GM12878 (cell line): ENCODE results near the gene PRR18. TPM values are rescaled to one million over a fixed set of nuclear protein-coding genes. Genes with fewer than 3 reads are reported as not detected.

ENCODE experiments used
- ATAC-seq: fragments of 200-7000 bp; cut with Tn5 transposase; 3 replicates; pipeline ENCODE4 v1.9.1; 2020; ENCODE audit warnings: mild to moderate bottlenecking, moderate library complexity
- BruUV-seq: library from RNA; stranded (reverse); fragments of 400-500 nt; replicated peaks from 2 replicates; lab custom pipeline; 2021; lab: Mats Ljungman, UMichigan
- CTCF ChIA-PET: fragments of 300-600 bp; sonication (Branson Sonifier 250); formaldehyde crosslinking; extraction: SDS; loops from one replicate; lab custom pipeline; 2021; ENCODE audit warnings: inconsistent platforms; lab: Yijun Ruan, JAX
- POLR2A ChIA-PET: fragments of 350-600 bp; formaldehyde crosslinking; extraction: SDS; loops from one replicate; lab custom pipeline; 2021; ENCODE audit warnings: inconsistent platforms; lab: Charles Lee
- RAD21 ChIA-PET: fragments of 300-600 bp; sonication (Branson Sonifier 250); formaldehyde crosslinking; loops from one replicate; lab custom pipeline; 2023; ENCODE audit warnings: antibody characterized with exemption; ENCODE audit not compliant: unreplicated experiment; lab: Charles Lee
- SMC1A ChIA-PET: fragments of 300-600 bp; sonication (Branson Sonifier 250); formaldehyde crosslinking; loops from one replicate; lab custom pipeline; 2023; ENCODE audit not compliant: unreplicated experiment, uncharacterized antibody; lab: Charles Lee
- DNase-seq: peaks from one replicate; pipeline ENCODE4 v3.0.0-alpha.2; 2011; ENCODE audit warnings: low read depth, low spot score
- FAIRE-seq: peaks from 3 replicates; lab custom pipeline; 2011; peaks lifted over from hg19 to GRCh38; lab: Jason Lieb, UNC
- H2AFZ ChIP-seq: 2 replicates; pipeline ENCODE4 v1.6.0; 2011; ENCODE audit warnings: low read depth, low read length, control low read depth; ENCODE audit not compliant: control insufficient read depth
- H3K27ac ChIP-seq: 2 replicates; pipeline ENCODE4 v1.5.1; 2011; ENCODE audit warnings: control low read depth; ENCODE audit not compliant: control insufficient read depth, insufficient read depth
- H3K27me3 ChIP-seq, 2 experiments: replicated peaks in 1 of 2; 2 replicates each; pipeline versions ENCODE4 v1.6.0 to v1.6.1; 2011; ENCODE audit warnings: low read length in 1 of 2; ENCODE audit not compliant: control insufficient read depth in 2 of 2, insufficient read depth in 2 of 2
- H3K36me3 ChIP-seq, 2 experiments: 2 replicates each; pipeline ENCODE4 v1.5.1; 2011; ENCODE audit warnings: low read length in 1 of 2; ENCODE audit not compliant: control insufficient read depth in 2 of 2, insufficient read depth in 2 of 2
- H3K4me1 ChIP-seq: 2 replicates; pipeline ENCODE4 v1.6.1; 2011; ENCODE audit warnings: mild to moderate bottlenecking, low read length, moderate library complexity, mixed read lengths; ENCODE audit not compliant: control insufficient read depth, insufficient read depth
- H3K4me2 ChIP-seq: 2 replicates; pipeline ENCODE4 v1.6.0; 2011; ENCODE audit warnings: control low read depth; ENCODE audit not compliant: control insufficient read depth, insufficient read depth
- H3K4me3 ChIP-seq: fragments of 200-600 bp; sonication (generic); 2 replicates; pipeline ENCODE4 v1.5.1; 2016
- H3K79me2 ChIP-seq: 2 replicates; pipeline ENCODE4 v1.6.0; 2011; ENCODE audit warnings: low read length; ENCODE audit not compliant: control insufficient read depth, insufficient read depth
- H3K9ac ChIP-seq: 2 replicates; pipeline ENCODE4 v1.8.0; 2011; ENCODE audit warnings: low read length, control low read depth, mixed read lengths; ENCODE audit not compliant: control insufficient read depth, insufficient read depth
- H3K9me3 ChIP-seq: replicated peaks from 3 replicates; pipeline ENCODE4 v1.5.1; 2011; ENCODE audit warnings: mild to moderate bottlenecking, low read length; ENCODE audit not compliant: control insufficient read depth, insufficient read depth
- H4K20me1 ChIP-seq: 2 replicates; pipeline ENCODE4 v1.6.0; 2011; ENCODE audit not compliant: control insufficient read depth, insufficient read depth
- BMI1 ChIP-seq: fragments of 450-650 bp; IDR thresholded peaks from 2 replicates; pipeline ENCODE4 v1.6.1; 2016; ENCODE audit warnings: mild to moderate bottlenecking, moderate library complexity, borderline replicate concordance
- CBFB ChIP-seq: IDR thresholded peaks from 2 replicates; pipeline ENCODE4 v1.6.1; 2016; ENCODE audit warnings: antibody characterized with exemption, low read depth
- CBX5 ChIP-seq: sonication (generic); IDR thresholded peaks from 2 replicates; pipeline ENCODE4 v1.6.1; 2016; ENCODE audit warnings: low read depth, moderate library complexity, mild to moderate bottlenecking, inconsistent platforms
- CREB1 ChIP-seq: IDR thresholded peaks from 2 replicates; pipeline ENCODE4 v1.6.1; 2012; ENCODE audit warnings: low read depth, mild to moderate bottlenecking, inconsistent platforms
- E2F4 ChIP-seq: IDR thresholded peaks from 2 replicates; pipeline ENCODE4 v1.6.1; 2012; ENCODE audit warnings: low read depth, low read length, improper control_type of control experiment
- EZH2 ChIP-seq: IDR thresholded peaks from 2 replicates; pipeline ENCODE4 v1.6.1; 2012; ENCODE audit warnings: low read depth, mild to moderate bottlenecking, control low read depth, inconsistent platforms, low read length, borderline replicate concordance; ENCODE audit not compliant: control insufficient read depth
- GATAD2B ChIP-seq: fragments of 450-650 bp; conservative IDR thresholded peaks from 2 replicates; pipeline ENCODE4 v1.6.1; 2017; ENCODE audit warnings: low read depth, mild to moderate bottlenecking, moderate library complexity
- HCFC1 ChIP-seq: fragments of 150-350 bp; IDR thresholded peaks from 2 replicates; pipeline ENCODE4 v1.6.1; 2014; ENCODE audit warnings: low read length
- PKNOX1 ChIP-seq: fragments of 450-650 bp; IDR thresholded peaks from 2 replicates; pipeline ENCODE4 v1.6.1; 2016; ENCODE audit warnings: mild to moderate bottlenecking
- RAD21 ChIP-seq: IDR thresholded peaks from 2 replicates; pipeline ENCODE4 v1.6.1; 2011; ENCODE audit warnings: mild to moderate bottlenecking, low read depth, low read length, moderate library complexity; ENCODE audit not compliant: insufficient read depth
- RELA ChIP-seq: fragments of 450-650 bp; IDR thresholded peaks from 2 replicates; pipeline ENCODE4 v1.8.0; 2014; ENCODE audit warnings: borderline replicate concordance; ENCODE audit not compliant: partially characterized antibody
- RUNX3 ChIP-seq: IDR thresholded peaks from 2 replicates; pipeline ENCODE4 v1.6.1; 2012; ENCODE audit warnings: low read length, inconsistent platforms
- SMARCA5 ChIP-seq: fragments of 450-650 bp; IDR thresholded peaks from 2 replicates; pipeline ENCODE4 v1.6.1; 2017; ENCODE audit warnings: mild to moderate bottlenecking
- STAT3 ChIP-seq: IDR thresholded peaks from 2 replicates; pipeline ENCODE4 v1.6.1; 2011; ENCODE audit warnings: low read depth, low read length, improper control_type of control experiment
- TARDBP ChIP-seq: IDR thresholded peaks from 2 replicates; pipeline ENCODE4 v1.6.1; 2016; ENCODE audit warnings: borderline replicate concordance
- TBL1XR1 ChIP-seq: IDR thresholded peaks from 2 replicates; pipeline ENCODE4 v1.6.1; 2012; ENCODE audit warnings: low read depth, low read length, improper control_type of control experiment
- TCF12 ChIP-seq: IDR thresholded peaks from 2 replicates; pipeline ENCODE4 v1.6.1; 2011; ENCODE audit warnings: low read depth, mild to moderate bottlenecking, low read length
- WRNIP1 ChIP-seq: IDR thresholded peaks from 2 replicates; pipeline ENCODE4 v1.6.1; 2011; ENCODE audit warnings: low read depth, low read length, improper control_type of control experiment, borderline replicate concordance
- ZNF217 ChIP-seq: fragments of 450-650 bp; IDR thresholded peaks from 2 replicates; pipeline ENCODE4 v1.6.1; 2017; ENCODE audit warnings: antibody characterized with exemption, mild to moderate bottlenecking
- ZNF24 ChIP-seq: fragments of 450-650 bp; IDR thresholded peaks from 2 replicates; pipeline ENCODE4 v1.6.1; 2017; ENCODE audit warnings: antibody characterized with exemption, mild to moderate bottlenecking
- WGBS: methylation state at CpG from one replicate; pipeline ENCODE4 v1.1.6; 2016; ENCODE audit warnings: low lambda C conversion rate; ENCODE audit not compliant: insufficient replicate concordance, insufficient coverage; ENCODE audit errors: missing lambda C conversion rate; 5-methylcytosine and 5-hydroxymethylcytosine counted together
- in situ Hi-C: fragments of 300-500 bp; cut with MboI; formaldehyde crosslinking; loops from 9 replicates; pipeline ENCODE4 v1.14.3; 2018; ENCODE audit warnings: mixed read lengths
- intact Hi-C: fragments of 100-400 bp; cut with micrococcal nuclease; formaldehyde crosslinking; loops from one replicate; pipeline ENCODE4 v1.14.2; 2022; ENCODE audit not compliant: unreplicated experiment
- polyA plus RNA-seq, 11 experiments: library from polyadenylated mRNA; depleted of rRNA in 4 of 11; unstranded in 6 of 11; stranded (reverse) in 5 of 11; fragments of >200 nt; fragmentation: Nextera tagmentation in 4 of 11; fragmentation: Illumina TruSeq in 1 of 11; extraction: Ambion mirVana in 4 of 11; extraction: Trizol in 1 of 11; gene quantifications; 1 replicate in 1 of 11; 2 replicates in 10 of 11; pipeline versions ENCODE4 v1.2.1 to v1.2.3, GENCODE V29; 2011 to 2016; ENCODE audit warnings: inconsistent platforms in 2 of 11, missing spikeins in 2 of 11, low read depth in 1 of 11
- total RNA-seq, 4 experiments: library from RNA; depleted of rRNA in 3 of 4; stranded (reverse); fragments of >200 nt in 3 of 4; fragmentation: Illumina TruSeq in 1 of 4; extraction: Trizol in 1 of 4; gene quantifications; 2 replicates each; pipeline versions ENCODE4 v1.2.1 to v1.2.3, GENCODE V29; 2013 to 2021
- TF ChIP-seq, protein P1 (sequence below): IDR thresholded peaks from 2 replicates; pipeline ENCODE4 v1.6.1; 2011; ENCODE audit warnings: low read depth, low read length, improper control_type of control experiment, borderline replicate concordance

PRR18 gene
- total and polyA plus RNA-seq, 10 of the 15 experiments (the other 5 are each of a cell fraction or from before 2014, with no cell fraction given) = 0.13 to 8.2 (median 1.6) TPM

DNA sequence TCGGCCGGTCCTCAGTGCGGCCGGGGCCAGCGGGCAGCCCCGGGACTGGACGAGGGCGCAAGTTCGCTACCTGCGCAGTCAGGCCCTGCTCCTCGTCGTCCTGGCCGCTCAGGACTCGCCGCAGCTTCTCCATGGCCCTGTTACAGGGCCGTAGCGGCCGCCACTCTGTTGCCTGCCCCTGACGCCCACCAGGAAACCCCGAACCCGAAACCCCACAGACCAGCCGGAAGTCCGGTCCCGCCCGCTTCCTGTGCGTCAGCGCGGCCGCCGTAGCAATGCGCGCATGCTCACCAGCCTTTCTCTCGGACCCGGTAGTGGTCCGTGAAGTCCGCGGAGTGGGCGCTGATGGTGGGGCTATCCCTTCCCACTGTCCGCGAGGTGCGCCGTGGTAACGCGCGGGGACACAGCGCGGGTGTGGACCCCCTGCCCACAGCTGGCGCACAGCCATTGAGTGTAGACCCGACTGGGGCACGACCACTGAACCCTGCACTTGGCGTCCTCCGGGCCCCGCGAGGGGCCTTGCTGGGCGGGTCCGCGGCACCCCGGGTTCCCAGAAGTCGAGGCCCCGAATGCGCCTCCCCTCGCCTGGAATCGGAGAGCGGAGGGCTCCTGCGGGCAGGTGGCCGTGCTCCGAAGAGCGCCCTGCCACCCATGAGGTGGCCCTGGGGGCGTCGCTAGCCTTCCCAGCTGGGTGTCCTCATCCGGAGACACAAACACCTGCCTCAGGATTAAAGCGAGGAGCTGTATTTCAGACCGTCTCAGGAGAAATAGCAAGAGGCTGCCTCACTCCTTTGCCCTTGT lies 34.4 kb upstream of the PRR18 start, which contains the start of gene SFT2D1:
Gene SFT2D1, minus strand, starts transcription at position 197 of the 801 bp plus-strand sequence. Its CDS starts 64 bp downstream, at position 133.
- CTCF ChIA-PET = interaction anchor here (0.7 to 2.7 kb wide), 7 partner anchors 9 to 58 kb away, joined by 3 to 21 read pairs (median 5); no protein-coding TSS in a partner anchor
- TF ChIP-seq SMARCA5 = peak; percentile 92
- peak; percentile 82; the same call in 1 of the 2 replicates for TF ChIP-seq CBFB
- no peak for TF ChIP-seq RAD21
- TF ChIP-seq TARDBP = no peak
- TF ChIP-seq RUNX3 = peak; percentile 86
- TF ChIP-seq PKNOX1 = peak; percentile 65
- peak; percentile 92 for TF ChIP-seq CREB1
- no peak for TF ChIP-seq ZNF24
- no peak for TF ChIP-seq E2F4
- TF ChIP-seq, protein P1, sequence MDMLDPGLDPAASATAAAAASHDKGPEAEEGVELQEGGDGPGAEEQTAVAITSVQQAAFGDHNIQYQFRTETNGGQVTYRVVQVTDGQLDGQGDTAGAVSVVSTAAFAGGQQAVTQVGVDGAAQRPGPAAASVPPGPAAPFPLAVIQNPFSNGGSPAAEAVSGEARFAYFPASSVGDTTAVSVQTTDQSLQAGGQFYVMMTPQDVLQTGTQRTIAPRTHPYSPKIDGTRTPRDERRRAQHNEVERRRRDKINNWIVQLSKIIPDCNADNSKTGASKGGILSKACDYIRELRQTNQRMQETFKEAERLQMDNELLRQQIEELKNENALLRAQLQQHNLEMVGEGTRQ = no peak; the same call in 1 of the 2 replicates
- TF ChIP-seq CBX5 = no peak; the same call in none of the 2 replicates
- peak; percentile 26; the same call in 1 of the 2 replicates for TF ChIP-seq HCFC1
- TF ChIP-seq TBL1XR1 = peak; percentile 89
- TF ChIP-seq TCF12 = peak; percentile 70; the same call in 1 of the 2 replicates
- TF ChIP-seq RELA = no peak
- peak; percentile 68; the same call in 1 of the 2 replicates for TF ChIP-seq ZNF217
- no peak; the same call in 1 of the 2 replicates for TF ChIP-seq BMI1
- TF ChIP-seq EZH2 = no peak
- peak; percentile 99 for TF ChIP-seq GATAD2B
- TF ChIP-seq WRNIP1 = no peak
- TF ChIP-seq STAT3 = no peak

More for the DNA sequence above, 34.4 kb upstream of the PRR18 start, which contains the start of gene SFT2D1:
- in situ Hi-C loops = no loop called here
- ChIA-PET SMC1A (interaction anchor here (0.6 to 3.0 kb wide), 5 partner anchors 9 to 66 kb away, joined by 3 to 18 read pairs (median 7); no protein-coding TSS in a partner anchor), RAD21 (interaction anchor here (1.0 to 2.6 kb wide), 7 partner anchors 8 to 39 kb away, joined by 3 to 15 read pairs (median 7); no protein-coding TSS in a partner anchor), POLR2A (interaction anchor here (0.7 to 2.5 kb wide), 9 partner anchors 9 to 38 kb away, joined by 3 to 24 read pairs (median 4); no protein-coding TSS in a partner anchor)
- BruUV-seq = TSS peak; percentile 95
- peaks cover 58% of the 10 kb centered on the region for H3K79me2 ChIP-seq
- intact Hi-C loops = loop anchor here (1.0 to 10.0 kb wide), 4 partner anchors 34 to 812 kb away; partner anchors contain the start of genes GPR31 and PRR18
- H3K4me3 ChIP-seq = peak within 1 kb of the TSS; percentile 96
- DNase-seq (peak; percentile 66), FAIRE-seq (peak; percentile 86), ATAC-seq (peak; percentile 84)
- H4K20me1 ChIP-seq = 0 out of 2 replicates have a peak, but pooled peaks cover 3% of the 10 kb centered on the region
- peak within 1 kb of the TSS; percentile 94 for H3K4me2 ChIP-seq
- peak within 1 kb of the TSS; percentile 88 for H2AFZ ChIP-seq
- H3K27ac ChIP-seq = peak within 1 kb of the TSS; percentile 99
- H3K9me3 ChIP-seq = no peaks in the 10 kb centered on the region
- under 1% methylated on average over 63 of the region's 73 CpGs for WGBS
- peak within 1 kb of the TSS; percentile 99 for H3K9ac ChIP-seq
- H3K27me3 ChIP-seq = no peaks in the 10 kb centered on the region
- H3K4me1 ChIP-seq = peaks cover 3% of the 10 kb centered on the region; the same call in 1 of the 2 replicates
- peaks cover 0 to 11% of the 10 kb centered on the region in 2 experiments; a peak in 2 of 4 replicates for H3K36me3 ChIP-seq
